SK-MEL-5 (cell line): Measurements from ENCODE around the gene ABHD17A. TPM values are rescaled to one million over a fixed set of nuclear protein-coding genes. Genes with fewer than 3 reads are reported as not detected.

Experiments used
- DNase-seq: peaks from one replicate; pipeline ENCODE4 v3.0.0-alpha.2; 2016; ENCODE audit warnings: low read depth, low spot score
- in situ Hi-C: cut with HindIII; loops from 2 replicates; pipeline ENCODE4 v1.10.0; 2016; ENCODE audit warnings: low sequenced_read_pairs, high pct_unique_total_duplicates, low pct_unique_long_range_greater_than_20kb
- total RNA-seq: library from RNA; depleted of rRNA; stranded (reverse); fragments of >200 nt; shearing (Covaris generic); gene quantifications from 2 replicates; pipeline ENCODE4 v1.2.3, GENCODE V29; 2014

Gene ABHD17A
- total RNA-seq, 1 experiment from 2014 or later, result 48.0 TPM

DNA sequence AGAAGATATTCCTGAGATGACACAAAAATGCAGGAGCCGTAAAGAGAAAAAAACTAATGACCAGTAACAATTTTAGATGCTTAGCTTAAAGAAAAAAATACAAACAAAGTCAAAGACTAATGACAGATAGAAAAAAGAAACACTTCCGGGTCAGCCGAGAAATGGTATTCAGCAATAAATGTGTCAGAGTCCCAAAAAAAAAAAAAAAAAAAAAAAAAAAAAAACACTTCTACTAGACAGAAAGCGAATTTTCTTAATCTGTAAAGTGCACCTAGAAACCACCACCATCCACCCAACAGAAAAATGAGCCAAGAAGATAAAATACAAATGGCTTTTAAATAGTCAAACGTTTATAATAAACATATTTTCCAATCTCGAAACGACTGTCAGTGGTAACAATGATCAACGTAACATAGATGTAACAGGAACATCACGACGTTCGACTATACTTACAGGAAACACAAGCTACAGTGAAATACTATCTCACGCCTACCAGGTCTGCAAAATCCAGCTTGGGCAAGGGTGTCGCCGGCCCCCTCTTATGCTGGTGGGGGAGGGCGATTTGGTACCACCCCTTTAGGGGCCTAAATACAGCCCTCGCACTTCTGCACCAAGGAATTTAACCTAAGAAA, 10.6 kb downstream of the ABHD17A start:
- in situ Hi-C loops, result no loop called here
- no peak for DNase-seq

DNA sequence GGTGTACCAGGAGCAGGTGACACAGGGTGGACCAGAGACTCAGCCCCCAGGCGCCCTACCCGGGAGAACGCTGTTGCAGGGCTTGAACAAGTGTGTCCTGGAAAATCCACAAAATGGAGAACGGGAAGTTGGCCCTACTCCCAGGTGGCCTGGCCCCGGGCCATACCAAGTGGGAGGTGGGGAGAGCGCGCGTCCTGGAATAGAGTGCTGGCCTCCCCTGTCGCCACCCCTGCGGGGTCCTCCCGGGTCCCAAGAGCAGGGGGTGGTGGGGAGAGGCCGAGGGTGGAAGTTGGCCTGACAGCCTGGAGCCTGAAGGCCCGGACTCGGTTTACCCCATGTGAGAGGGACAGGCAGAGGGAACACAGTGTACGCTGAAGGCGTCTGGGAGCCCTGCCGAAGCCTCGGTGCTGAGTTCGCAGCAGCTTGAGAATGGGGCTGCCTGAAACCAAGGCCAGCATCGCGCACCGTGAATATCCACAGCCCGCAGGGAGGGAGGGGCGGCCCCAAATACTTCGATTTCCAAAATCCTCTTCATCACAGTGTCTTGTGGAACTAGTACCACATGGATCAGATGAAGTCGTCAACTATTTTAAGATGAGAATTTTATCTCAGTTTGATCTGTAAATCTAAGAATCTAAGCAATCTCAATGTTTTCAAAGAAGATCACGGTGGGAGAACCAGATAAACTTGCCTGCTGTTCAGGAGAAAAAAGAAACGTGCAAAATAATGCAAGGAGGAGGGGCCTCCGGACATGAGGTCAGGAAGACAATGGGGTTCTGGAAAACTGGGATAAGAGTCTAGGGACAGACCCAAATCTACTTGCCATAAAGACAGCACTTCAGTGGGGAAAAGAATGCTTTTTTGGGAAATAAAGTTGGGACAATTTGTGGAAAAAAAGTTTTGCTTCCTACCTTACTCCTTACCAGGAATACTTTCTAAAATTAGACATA, 11.5 kb downstream of the ABHD17A start:
- in situ Hi-C loops, result no loop called here
- no peak for DNase-seq

DNA sequence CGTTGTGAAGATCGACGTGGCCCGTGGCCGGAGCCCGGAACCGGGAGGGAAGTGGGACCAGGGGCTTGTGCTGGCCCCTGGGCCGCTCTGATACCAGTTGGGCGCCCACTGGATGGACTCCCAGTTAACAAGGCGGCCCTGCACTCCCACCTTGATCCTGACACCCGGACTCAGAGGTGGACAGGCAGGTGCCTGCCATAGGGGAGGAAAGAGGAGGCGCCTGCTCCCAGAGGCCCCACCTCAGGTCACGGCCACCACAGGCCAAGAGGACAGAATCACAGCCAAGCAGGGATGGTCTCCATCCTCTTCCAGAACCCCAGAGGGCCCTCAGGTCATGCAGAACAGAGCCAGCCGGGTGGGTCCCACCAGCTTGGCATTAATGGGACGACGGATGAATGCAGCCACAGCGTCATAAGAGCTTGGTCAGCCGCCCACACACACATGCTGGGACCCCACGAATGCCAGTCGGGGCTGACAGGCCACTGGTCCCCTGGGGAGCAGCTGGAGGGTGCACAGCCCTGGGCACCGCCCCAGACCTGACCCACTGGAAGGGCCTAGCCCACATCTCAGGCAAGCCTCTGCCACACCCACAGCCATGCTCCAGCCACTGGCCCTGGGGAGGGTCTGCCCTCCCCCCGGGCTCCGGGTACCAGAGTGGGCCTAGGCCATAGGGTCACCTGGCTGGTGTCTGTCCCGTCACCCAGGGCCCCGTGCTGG, 12.3 kb downstream of the ABHD17A start:
- in situ Hi-C loops, result no loop called here
- no peak for DNase-seq

DNA sequence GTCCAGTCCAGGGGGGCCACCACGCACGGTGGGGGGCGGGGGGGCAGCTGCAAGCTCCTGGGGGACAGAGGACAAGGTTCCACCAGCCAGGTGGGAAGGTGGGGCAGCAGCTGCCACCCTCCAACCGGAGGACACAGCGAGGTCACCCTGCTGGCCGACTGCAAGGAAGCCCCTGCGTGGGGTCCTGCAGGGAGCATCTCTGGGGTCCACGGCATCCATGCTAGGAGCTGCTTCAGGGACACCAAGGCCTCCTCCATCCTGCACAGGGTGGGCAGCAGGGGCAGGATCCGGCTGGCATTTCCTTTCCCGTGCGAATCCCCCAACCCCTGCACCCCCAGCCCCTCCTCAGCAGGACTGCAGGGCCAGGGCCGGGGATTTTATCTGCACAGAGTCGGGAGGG, 13.7 kb downstream of the ABHD17A start:
- in situ Hi-C loops, result no loop called here
- no peak for DNase-seq

DNA sequence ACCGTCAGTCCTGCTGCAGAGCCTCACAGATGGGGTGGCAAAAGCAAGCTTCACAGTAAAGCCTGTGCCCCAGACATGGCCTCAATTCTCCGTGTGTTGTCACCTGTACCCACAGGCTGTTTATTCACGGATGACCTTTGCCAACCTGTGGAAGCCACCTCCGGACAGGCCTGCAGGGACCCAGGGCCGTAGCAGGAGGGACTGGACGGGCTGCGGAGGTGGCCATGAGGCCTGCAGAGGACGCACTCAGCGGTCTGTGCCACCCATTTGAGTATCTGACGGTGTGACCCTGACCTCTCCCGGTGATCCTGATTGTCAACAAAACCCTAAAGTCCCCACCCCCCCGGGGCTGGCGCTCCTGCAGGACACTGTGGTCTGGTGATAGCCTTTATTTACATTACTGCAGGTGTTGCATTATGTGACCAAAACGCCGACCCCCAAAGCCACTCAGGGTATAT, 14.1 kb downstream of the ABHD17A start:
- in situ Hi-C loops, result no loop called here
- no peak for DNase-seq

DNA sequence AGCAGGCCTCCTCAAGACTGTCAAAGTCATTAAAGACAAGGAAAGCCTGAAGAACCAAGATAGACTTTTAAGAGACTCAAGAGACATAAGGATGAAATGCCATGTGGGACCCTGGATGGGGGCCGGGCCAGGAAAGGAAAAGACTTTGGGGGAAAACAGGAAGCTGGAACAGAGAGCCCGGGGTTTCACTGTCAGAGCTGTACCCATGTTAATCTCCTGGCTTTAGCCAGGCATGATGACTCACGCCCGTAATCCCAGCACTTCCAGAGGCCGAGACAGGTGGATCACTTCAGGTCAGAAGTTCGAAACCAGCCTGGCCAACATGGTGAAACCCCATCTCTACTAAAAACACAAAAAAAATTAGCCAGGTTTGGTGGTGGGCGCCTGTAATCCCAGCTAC, 16.3 kb downstream of the ABHD17A start:
- in situ Hi-C loops, result no loop called here
- DNase-seq, result no peak

DNA sequence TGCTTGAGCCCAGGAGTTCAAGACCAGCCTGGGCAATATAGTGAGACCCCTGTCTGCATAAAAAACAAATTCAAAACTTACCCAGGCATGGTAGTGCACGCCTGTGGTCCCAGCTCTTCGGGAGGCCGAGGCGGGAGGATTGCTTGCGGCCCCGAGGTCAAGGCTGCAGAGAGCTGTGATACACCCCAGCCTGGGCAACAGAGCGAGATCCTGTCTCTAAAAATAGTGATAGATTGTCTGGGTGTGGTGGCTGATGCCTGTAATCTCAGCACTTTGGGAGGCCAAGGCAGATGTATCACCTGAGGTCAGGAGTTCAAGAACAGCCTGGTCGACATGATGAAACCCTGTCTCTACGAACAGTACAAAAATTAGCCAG, 18.0 kb downstream of the ABHD17A start:
- DNase-seq, result no peak
- in situ Hi-C loops, result no loop called here

DNA sequence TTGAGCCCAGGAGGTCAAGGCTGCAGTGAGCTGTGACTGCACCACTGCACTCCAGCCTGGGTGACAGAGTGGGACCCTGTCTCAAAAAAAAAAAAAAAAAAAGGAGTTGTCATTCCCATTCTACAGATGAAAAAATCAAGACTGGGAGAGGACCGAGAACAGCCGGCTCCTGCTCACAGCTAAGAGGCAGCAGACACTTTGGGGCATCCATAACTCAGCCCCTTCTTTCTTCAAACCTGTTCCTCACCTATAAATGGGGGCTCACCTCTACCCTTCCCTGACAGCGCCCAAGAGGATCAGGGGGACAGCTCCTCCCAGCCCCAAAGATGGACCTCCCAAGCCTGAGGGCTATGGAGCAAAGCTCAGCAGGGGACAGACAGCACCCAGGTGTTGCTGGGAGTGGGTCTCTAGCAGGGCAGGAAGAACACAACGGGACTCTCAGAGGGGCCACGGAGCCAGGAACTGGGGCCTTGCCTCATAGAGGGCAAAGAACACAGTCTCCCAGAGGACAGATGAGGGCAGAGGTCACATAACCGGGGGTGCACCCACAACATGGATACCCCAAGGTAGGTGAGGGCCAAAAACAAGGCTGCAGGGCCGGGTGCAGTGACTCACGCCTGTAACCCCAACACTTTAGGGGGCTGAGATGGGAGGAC, 18.5 kb downstream of the ABHD17A start:
- no peak for DNase-seq
- in situ Hi-C loops, result no loop called here

DNA sequence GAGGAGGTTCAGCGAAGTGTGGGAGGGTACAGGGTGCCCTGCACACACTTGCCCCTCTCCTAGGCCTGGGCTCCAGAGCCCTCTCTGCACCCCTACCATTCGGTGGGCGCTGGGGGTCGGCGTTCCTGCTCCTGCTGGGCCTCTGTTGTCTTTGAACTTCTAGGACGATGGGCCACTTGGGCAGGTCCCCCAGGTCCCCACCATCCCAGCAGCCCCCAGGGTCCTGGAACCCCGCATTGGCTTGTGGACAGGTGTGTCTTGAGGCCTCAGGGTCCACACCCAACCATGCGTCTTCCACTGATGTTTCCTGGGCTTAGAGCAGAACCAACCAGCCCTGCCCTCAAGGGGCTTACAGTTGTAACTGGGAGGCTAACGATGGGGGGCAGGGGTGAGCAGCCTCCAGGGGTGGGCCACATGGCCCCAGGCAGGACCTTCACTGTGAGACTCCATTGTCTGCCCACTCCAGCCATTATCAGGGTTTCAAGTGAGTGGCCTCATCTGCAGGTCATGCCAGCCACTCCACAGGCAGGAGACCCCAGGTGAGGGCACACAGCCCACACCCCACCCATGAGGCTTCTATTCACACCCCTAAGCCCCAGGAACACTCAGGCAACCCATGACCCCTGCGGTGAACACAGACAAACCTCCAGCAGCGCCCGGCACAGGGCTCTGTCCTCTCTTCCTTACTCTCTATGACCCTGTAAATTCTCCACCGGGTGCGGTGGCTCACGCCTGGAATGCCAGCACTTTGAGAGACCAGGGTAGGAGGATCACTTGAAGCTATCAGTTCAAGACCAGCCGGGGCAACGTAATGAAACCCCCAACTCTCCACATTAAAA, 19.9 kb downstream of the ABHD17A start:
- no peak for DNase-seq
- in situ Hi-C loops, result no loop called here

DNA sequence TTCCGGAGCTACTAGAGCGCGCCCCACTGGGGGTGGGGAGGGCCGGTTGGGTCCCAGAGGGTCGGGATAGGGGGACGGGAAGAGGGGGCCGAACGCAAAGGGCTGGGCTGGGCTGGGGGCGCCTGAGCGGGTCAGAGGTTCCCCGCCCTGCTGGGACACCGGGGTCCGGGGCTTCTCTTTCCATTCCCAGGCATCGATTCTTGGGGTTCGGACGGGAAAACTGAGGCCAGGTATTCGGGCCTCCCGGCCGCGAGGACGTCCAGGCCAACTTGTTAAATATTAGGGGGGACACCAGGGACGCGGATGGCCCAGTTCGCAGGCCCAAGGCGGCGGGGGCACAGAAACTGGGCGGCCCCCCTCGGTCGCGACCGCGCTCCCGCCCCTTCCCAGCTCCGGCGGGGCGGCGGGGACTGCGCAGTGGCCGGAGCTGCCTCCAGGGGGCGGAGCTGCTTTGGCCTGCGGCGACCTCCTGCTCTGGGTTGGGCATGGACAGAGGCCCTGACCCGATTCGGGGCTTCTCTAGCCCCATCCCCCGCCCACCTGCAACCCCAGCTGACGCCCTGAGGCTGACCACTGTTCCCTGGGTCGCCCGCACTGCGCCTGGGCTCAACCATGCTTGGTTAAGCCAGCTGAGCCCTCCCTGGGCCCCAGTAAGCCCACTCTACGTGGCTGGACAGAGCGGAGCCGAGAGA, 20.7 kb downstream of the ABHD17A start:
- in situ Hi-C loops, result no loop called here
- peak; percentile 52 for DNase-seq

DNA sequence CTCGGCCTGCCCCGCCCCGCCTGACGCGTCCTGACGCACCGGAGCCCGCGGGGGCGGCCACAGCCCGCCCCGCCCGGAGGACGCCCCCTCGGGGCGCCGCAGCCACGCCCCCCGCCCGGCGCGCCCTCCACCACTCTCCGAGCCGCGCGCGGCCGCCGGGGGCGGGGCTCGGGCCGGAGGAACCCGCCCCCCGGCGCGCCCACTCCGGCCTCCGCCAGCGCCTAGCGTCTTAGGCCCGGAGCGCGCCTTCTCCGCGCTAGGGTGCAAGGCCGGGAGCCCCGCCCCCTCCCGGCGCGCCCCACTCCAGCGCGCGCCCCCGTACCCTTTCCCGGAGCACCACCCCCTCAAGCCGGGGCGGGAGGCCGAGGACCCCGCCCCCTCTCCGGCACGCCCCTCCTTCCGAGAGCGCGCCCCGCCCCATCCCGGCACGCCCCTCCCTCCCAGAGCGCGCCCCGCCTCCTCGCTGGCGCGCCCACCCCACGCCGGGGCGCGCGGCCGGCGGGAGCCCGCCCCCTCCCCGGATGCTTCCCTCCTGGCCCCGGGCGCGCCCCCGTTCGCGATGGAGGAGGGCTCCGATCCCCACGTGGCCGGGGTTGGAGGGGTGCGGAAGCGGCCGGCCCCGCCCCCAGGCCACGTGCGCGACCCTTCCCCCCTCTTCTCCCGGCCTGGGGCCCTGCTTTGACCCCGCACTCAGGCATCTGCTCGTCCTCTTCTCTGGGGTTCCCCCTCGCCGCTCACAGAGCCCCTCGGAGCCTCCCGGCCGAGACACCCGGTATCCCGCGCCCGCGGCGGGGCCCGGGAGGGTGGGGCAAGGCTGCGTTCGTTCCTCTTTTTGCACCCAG, 21.4 kb downstream of the ABHD17A start:
- in situ Hi-C loops, result no loop called here
- DNase-seq, result peak; percentile 86

DNA sequence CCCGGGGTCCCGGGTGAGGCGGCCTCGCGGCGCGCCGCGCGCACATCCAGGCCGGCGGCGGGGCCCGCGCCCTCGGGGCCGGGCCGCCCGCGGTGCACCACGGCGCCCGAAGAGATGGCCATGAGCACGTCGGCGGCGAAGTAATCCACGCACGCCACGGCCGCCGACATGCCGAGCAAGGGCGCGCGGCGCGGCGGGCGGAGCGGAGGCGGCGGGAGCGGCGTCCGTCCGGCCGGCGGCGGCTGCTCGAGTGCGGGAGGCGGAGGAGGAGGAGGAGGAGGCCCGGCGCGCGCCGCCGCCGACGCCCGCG, 22.0 kb downstream of the ABHD17A start, which contains the start of gene KLF16:
Gene KLF16 (minus strand): TSS at position 252 of the 310 bp plus-strand sequence. CDS start 82 bp downstream, at position 170.
- DNase-seq, result no peak
- in situ Hi-C loops, result no loop called here

DNA sequence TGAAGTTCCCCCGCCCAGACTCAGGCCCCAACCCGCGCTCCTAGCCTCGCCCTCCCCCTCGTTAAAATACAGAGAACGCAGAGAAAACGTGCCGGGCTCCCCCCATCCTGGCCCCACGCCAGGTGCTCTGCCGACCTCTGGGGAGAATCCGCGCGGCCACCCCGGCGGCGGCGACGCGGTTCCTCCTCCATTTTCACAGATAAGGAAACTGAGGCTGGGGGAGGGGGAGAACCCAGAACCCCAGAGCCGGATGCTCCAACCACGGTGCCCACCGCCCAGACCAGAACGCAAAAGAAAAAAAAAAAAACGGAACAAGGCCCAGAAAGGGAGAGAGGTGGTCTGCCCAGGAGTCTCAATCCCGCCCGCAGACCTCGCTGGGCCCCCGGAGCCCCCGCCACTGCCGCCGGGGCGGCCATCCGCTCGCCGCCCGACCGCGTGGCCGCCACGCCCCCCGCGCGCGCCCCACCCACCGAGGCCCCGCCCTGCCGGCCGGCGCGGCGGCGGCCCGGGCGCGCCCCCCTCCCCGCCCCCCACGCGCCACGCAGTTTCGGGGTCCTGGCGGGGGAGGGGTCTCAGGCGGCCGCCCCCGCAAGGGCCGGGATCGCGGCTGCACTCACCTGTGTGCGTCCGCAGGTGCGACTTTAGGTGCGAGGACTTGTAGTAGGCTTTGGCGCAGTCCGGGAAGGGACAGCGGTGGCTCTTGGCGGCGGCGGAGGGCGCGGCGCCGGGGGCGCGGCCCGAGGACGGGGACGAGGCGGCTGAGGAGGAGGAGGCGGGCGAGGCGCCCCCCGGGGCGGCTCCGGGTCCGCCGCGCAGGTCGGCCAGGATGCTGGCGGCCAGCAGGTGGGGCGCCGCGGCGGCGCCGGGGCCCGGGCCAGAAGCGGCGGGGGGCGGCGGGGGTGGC, 22.6 kb downstream of the ABHD17A start:
- DNase-seq, result no peak
- in situ Hi-C loops, result no loop called here

DNA sequence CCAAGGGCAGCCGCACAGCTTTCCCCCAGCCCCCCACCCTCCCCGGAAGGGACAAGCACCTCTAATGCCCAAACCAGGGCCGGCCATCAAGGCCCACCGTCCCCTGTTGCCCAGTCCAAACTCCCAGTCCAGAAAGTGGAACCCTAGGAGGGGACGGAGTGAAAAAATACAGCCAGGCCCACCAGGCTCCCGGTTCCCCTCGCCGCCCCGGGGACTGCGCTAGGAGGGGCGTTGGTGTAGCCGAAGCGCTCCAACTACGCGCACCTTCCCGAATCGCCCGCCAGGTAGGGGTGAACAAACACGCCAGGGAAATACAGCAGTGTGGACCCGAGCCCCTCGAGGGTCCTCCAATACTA, 23.2 kb downstream of the ABHD17A start:
- in situ Hi-C loops, result no loop called here
- no peak for DNase-seq

DNA sequence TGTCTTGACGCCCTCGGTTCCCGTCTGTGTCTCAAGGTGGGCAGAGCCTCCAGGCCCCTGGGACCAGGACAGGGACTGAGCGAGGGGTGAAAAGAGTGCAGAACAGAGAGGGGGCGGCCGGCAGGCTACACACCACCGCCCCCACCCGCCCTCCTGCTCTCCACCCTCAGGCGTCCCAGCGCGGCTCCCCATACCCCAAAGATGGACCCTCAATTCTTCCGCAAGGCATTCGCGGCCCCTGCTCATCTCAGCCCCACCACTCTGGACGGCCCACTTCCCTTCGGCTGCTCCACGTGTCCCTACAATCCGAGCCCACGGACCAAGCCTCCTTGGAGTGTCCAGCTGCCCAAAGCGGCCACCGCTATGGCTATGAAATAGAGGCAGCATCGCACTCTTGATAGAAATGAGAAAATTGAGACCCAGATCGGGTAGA, 23.7 kb downstream of the ABHD17A start:
- DNase-seq, result no peak
- in situ Hi-C loops, result no loop called here
